ENCODE data around the gene ASCL3. TPM values are rescaled to one million over a fixed set of nuclear protein-coding genes. Genes with fewer than 3 reads are reported as not detected.
"Not testable (repeated sequence)": the region's sequence is repeated elsewhere in the genome, so short reads cannot be mapped to it uniquely, and the experiment has no call there.

ASCL3 gene
- total RNA-seq = not detected

- DNase-seq (ENCODE audit: low spot score) = no peak
Measured at GRCh38 chr11:8942518-8943066, at the start of gene ASCL3. Gene ASCL3, minus strand, starts transcription at chr11:8943016. Its CDS starts 4,855 bp downstream, at chr11:8938161.

DNA sequence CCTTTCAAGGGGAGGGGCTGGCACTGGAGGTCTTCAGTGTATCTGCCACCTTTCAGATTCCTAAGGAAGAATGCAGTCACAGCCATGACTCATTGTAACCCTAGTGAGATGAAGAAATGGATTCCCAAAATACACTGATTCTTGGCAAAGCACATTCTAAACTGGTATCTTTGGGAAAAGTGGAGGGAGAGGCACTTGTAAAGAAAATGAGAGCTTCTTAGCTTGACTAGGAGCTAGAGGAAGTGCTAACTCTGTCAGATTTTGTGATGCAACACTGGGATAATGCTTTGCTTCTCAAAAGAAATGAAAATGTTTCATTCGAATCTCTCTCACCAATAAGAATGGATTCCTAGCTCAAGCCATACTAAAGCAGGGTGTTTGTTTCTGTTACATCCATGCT, 46.6 kb upstream of the ASCL3 start:
- no peak for DNase-seq (ENCODE audit: low spot score)

DNA sequence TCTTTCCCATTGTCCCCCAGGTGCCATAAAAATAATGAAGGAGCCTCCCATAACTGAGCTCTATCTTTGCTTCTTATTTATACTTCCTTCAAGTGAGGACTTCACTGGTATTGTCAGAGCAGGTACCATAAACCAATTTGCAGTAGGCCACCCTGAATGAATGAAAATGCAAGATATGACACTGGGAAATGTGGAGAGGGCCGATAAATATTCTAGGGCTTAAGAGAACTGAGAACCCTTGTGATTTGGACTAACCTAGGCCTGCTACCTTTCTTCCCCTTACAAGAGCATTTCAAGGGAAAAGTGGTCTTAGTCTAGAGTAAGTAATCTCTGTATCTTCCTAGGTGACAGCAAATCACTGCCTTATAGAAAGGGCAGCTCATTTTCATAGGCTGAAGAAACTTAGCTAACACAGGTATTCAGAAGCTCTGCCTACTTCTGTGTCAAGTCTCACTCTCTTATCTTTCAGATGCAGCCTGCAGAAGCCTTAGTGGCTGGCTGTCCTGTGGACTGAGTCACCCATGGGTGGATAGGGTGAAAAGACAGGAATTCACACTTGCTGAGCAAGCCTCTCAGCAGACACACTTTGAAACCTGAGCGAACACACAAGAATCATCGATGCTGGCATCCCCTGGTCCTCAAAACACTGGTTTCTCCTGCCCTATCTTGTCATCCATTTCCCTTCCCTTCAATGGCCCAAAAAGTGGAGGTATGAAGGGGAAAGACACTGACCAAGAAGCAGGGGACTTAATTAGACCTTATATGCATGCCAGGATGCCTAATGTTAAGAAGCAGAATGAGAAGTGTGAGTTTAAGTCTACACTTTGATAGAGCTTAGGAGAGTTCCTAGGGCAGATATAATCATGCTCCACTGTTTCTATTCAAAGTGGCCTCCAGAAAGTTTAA, 45.8 kb upstream of the ASCL3 start:
- DNase-seq (ENCODE audit: low spot score) = no peak

DNA sequence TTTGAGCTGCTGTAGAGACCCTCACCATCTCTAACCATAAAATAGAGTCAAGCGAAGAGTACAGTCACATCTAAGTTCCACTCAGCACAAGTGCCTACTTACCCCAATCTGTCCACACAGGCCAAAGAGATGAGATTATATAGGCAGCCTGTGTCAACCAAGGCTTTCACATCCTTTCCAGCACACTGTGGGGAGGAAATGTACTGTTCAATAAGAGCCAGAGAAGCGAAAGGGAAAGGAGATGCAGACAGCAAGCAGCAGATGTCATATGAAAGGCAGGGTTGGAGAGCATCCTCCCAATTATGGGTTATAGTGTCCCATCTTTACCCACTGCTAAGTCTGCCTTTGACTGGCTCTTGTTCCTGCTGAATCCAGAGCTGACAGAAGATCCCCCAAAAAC, 44.6 kb upstream of the ASCL3 start:
- no peak for DNase-seq (ENCODE audit: low spot score)

DNA sequence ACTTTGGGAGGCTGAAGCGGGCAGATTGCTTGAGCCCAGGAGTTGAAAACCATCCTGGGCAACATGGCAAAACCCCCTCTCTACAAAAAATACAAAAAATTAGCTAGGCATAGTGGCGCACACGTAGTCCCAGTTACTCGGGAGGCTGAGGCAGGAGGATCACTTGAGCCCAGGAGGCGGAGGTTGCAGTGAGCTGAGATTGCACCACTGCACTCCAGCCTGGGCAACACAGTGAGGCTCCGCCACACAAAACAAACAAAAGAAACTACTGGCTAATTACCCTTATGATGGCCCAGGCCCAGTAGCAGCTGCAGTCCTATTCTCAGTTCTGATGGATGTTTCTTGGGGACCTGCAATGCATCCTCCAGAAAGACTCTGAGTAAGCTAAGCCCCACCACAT, 44.0 kb upstream of the ASCL3 start:
- not testable (repeated sequence) for DNase-seq (ENCODE audit: low spot score)

DNA sequence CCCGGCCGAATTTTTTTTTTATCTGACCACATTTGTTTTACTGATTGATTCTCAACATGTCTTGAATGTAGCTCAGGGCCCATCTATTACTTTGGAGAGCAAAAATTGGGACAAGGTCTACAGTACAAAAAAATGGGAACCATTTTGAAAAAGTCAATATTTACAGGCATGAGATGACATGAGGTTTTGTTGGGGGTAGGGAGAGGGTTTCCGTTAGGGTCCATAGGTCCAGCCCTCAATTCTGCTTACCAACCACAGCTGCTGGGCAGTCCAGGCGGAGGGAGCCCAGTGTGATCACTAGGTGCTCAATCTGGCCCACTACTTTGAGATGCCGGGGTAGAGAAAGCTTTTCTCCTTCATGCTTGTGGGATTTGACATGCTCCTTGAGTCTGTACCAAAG, 42.6 kb upstream of the ASCL3 start:
- DNase-seq (ENCODE audit: low spot score) = no peak

- DNase-seq (ENCODE audit: low spot score) = no peak
Measured at GRCh38 chr11:8983552-8983951, 40.7 kb upstream of the ASCL3 start.

DNA sequence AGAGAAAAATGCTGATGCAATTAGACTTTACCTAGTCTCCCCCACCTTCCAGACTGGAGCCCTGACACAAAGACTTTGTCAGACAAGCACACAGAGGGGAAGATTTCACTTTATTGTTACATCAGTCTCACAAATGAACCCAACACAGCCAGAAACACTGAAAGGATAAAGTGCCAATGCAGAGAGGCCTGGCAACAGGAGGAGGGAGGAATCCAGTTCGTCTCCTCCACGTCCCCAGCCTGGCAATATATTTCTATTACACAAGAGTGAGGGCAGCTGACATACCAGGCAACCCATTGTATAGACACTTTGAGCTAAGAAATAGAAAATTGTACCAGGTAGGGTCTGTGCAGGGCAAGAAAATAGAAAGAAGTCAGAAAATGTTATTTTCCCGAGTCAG, 37.7 kb upstream of the ASCL3 start:
- DNase-seq (ENCODE audit: low spot score) = no peak

GRCh38 chr11:8979365-8979764, 36.5 kb upstream of the ASCL3 start:
- DNase-seq (ENCODE audit: low spot score) = not testable (repeated sequence)

DNA sequence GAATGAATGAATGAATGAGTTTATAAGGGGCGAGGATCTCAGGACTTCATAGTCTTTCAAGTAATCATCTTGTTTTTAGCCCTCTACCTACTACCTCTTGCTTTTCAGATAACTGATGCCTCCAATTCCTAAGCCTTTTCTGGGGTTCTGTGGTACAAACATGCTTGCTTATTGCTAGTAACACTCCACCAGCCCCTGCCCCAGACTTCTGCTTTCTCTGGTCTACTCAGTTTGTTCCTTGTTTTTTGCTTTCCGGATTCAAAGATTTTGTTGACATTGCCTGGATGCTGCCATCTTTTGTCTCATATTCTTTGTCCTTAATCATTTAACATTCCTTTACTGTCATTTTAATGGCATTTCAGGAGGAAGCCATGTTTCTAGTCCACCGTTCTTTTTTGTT, 30.3 kb upstream of the ASCL3 start:
- DNase-seq (ENCODE audit: low spot score) = no peak

DNA sequence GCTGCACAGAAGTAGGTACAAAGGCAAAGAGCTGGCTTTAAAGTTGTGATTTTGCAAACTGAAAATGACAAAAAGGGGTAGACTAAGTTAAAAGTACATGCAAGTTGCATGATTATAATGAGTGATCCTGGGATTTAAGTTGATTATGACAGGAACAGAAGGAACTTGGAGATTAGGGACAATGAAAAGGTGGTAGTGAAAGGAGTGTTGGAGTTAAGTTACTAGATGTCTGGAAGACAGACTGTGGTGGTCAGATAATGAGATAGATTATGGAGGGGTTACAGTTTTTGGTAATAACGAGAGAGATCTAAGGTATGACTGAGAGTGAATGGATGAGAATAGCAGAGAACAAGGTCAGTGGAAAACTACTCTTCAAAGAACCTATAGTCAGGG, 29.1 kb upstream of the ASCL3 start:
- DNase-seq (ENCODE audit: low spot score) = no peak

GRCh38 chr11:8971196-8971923, 28.5 kb upstream of the ASCL3 start:
- no peak for DNase-seq (ENCODE audit: low spot score)

DNA sequence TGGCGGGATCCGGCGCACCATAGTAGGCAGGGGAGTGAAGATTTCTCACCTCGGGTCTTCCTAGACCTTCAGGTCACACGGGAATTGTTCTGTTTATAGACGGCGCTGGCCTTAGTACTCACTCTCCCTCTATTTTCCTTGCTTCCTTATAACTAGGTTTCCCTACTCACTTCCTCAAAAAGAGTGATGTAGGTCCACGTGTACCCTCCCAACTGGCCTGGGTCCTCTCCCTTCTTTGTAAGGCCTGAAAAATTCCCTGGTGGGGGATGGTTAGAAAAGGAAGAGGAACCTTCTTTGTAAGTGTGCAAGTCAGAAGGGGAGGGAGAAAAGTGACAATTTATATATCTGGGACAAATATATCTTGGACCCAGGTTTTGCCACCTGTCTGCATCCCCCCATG, 24.4 kb upstream of the ASCL3 start:
- DNase-seq (ENCODE audit: low spot score) = no peak

GRCh38 chr11:8964324-8965320, 21.8 kb upstream of the ASCL3 start, which contains the start of gene TMEM9B:
Gene TMEM9B, minus strand, starts transcription at chr11:8964442. Its CDS starts 129 bp downstream, at chr11:8964313.
- DNase-seq (ENCODE audit: low spot score) = peak; percentile 93

DNA sequence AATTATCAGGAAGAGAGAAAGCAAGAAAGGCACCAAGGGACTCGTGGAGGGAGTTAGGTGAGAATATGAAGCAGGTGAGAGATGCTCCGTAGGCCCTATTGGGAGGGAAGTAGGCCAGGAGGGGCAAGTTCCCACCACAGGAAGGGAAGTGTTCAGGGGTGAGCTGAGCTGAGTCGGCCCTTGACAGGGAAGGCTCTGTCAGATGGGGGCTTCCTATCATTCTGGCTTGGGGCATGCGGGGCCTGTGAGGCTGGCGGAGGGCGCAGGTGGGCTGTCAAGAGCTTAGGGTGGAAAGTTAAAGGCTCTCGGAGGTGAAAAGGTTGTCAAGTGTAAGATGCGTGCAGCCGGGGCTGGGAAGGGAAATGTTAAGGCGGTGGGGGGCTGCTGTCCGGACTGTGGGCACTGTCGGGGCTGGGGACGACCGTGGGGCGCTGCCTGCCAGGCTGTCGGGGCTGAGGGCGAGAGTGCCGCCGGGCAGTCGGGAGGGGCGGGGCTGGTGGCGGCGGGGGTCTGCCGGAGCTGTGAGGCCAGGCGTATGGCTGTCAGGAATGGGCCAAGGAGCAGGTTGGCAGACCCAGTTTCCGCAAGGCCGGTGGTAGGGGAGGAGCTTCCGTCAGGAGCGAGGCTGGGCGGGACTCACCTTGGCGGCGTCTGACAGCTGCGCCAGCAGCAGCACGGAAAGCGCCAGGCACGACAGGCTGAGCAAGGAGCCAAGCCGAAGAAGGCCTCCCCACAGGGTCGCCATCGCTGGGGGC, 20.9 kb upstream of the ASCL3 start:
- DNase-seq (ENCODE audit: low spot score) = peak; percentile 88

GRCh38 chr11:8962841-8963240, 20.0 kb upstream of the ASCL3 start:
- DNase-seq (ENCODE audit: low spot score) = no peak

- DNase-seq (ENCODE audit: low spot score) = no peak
Measured at GRCh38 chr11:8961401-8961800, 18.6 kb upstream of the ASCL3 start.

GRCh38 chr11:8959546-8960166, 16.8 kb upstream of the ASCL3 start:
- peak; percentile 52 for DNase-seq (ENCODE audit: low spot score)

DNA sequence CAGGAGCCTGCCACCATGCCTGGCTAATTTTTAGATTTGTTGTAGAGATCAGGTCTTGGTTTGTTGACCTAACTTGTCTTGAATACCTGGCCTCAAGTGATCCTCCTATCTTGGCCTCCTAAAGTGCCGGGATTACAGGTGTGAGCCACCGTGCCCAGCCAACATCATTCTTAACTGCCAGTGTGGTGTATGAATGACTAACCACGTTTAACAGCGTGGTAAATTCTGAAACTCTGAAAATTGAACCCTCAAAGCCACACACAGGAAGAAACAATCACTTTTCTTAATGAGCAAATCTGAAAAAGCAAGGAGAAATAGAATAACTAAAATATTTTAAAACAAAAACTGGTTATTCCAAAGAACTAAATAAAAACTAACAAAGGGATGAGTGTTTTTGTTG, 14.0 kb upstream of the ASCL3 start:
- DNase-seq (ENCODE audit: low spot score) = no peak

- DNase-seq (ENCODE audit: low spot score) = no peak
Measured at GRCh38 chr11:8948886-8949285, 6.1 kb upstream of the ASCL3 start.

Measured in ureter (tissue), 1 donor.